HepG2 (cell line): ENCODE measurements around the gene IL17RB. TPM values are rescaled to one million over a fixed set of nuclear protein-coding genes. Genes with fewer than 3 reads are reported as not detected.

ENCODE experiments used
- BCL6 ChIP-seq: IDR thresholded peaks from 2 replicates; pipeline ENCODE4 v1.6.1; 2016; ENCODE audit warnings: missing genetic modification reagents, missing compliant biosample characterization
- BORCS8-MEF2B ChIP-seq: sonication (generic); formaldehyde crosslinking; IDR thresholded peaks from 2 replicates; pipeline ENCODE4 v1.8.0; 2022; ENCODE audit warnings: mild to moderate bottlenecking, missing genetic modification reagents
- BRCA1 ChIP-seq: sonication (generic); formaldehyde crosslinking; IDR thresholded peaks from 2 replicates; pipeline ENCODE4 v1.4.0; 2020; ENCODE audit warnings: missing genetic modification reagents
- CBX5 ChIP-seq: sonication (generic); formaldehyde crosslinking; IDR thresholded peaks from 2 replicates; pipeline ENCODE4 v1.4.0; 2020; ENCODE audit warnings: missing genetic modification reagents, borderline replicate concordance
- GATAD2A ChIP-seq: IDR thresholded peaks from 2 replicates; pipeline ENCODE4 v1.6.1; 2016
- HOXA3 ChIP-seq: sonication (generic); formaldehyde crosslinking; IDR thresholded peaks from 2 replicates; pipeline ENCODE4 v1.5.0; 2020; ENCODE audit warnings: missing genetic modification reagents
- NPAS2 ChIP-seq: sonication (generic); formaldehyde crosslinking; IDR thresholded peaks from 2 replicates; pipeline ENCODE4 v1.8.0; 2022; ENCODE audit warnings: mild to moderate bottlenecking, missing genetic modification reagents, borderline replicate concordance
- NR0B2 ChIP-seq: sonication (generic); formaldehyde crosslinking; IDR thresholded peaks from 2 replicates; pipeline ENCODE4 v1.4.0; 2020; ENCODE audit warnings: mild to moderate bottlenecking, missing genetic modification reagents
- RARA ChIP-seq: IDR thresholded peaks from 2 replicates; pipeline ENCODE4 v1.6.1; 2016; ENCODE audit warnings: missing genetic modification reagents, missing compliant biosample characterization
- RBFOX2 ChIP-seq: fragments of 200-400 bp; formaldehyde crosslinking; IDR thresholded peaks from 2 replicates; pipeline ENCODE4 v1.6.1; 2017; ENCODE audit warnings: low read depth, mild to moderate bottlenecking, low read length
- RBM22 ChIP-seq: fragments of 200-400 bp; formaldehyde crosslinking; optimal IDR thresholded peaks from 2 replicates; pipeline ENCODE3; 2017; ENCODE audit warnings: mild to moderate bottlenecking, low read length, moderate library complexity
- REPIN1 ChIP-seq: sonication (generic); formaldehyde crosslinking; IDR thresholded peaks from 2 replicates; pipeline ENCODE4 v1.8.0; 2022; ENCODE audit warnings: missing genetic modification reagents, low read depth, mild to moderate bottlenecking, borderline replicate concordance
- SMC3 ChIP-seq: IDR thresholded peaks from 2 replicates; pipeline ENCODE4 v1.6.1; 2011; ENCODE audit warnings: low read length, improper control_type of control experiment
- TARDBP ChIP-seq: sonication (generic); formaldehyde crosslinking; IDR thresholded peaks from 2 replicates; pipeline ENCODE4 v1.8.0; 2022; ENCODE audit warnings: mild to moderate bottlenecking, missing genetic modification reagents
- TEAD2 ChIP-seq: sonication (generic); formaldehyde crosslinking; IDR thresholded peaks from 2 replicates; pipeline ENCODE4 v1.9.0; 2021; ENCODE audit warnings: missing genetic modification reagents
- ZBTB33 ChIP-seq: sonication (generic); formaldehyde crosslinking; IDR thresholded peaks from 2 replicates; pipeline ENCODE4 v1.4.0; 2020; ENCODE audit warnings: missing genetic modification reagents
- ZNF331 ChIP-seq: sonication (generic); formaldehyde crosslinking; IDR thresholded peaks from 2 replicates; pipeline ENCODE4 v1.4.0; 2020; ENCODE audit warnings: missing genetic modification reagents
- ZNF382 ChIP-seq: sonication (generic); formaldehyde crosslinking; IDR thresholded peaks from 2 replicates; pipeline ENCODE4 v1.5.0; 2020; ENCODE audit warnings: missing genetic modification reagents, mild to moderate bottlenecking, borderline replicate concordance
- ZNF574 ChIP-seq: sonication (generic); formaldehyde crosslinking; IDR thresholded peaks from 2 replicates; pipeline ENCODE4 v1.4.0; 2020; ENCODE audit warnings: missing genetic modification reagents
- ZNF747 ChIP-seq: sonication (generic); formaldehyde crosslinking; IDR thresholded peaks from 2 replicates; pipeline ENCODE4 v1.8.1; 2023; ENCODE audit warnings: missing genetic modification reagents, mild to moderate bottlenecking, borderline replicate concordance
- polyA plus RNA-seq, 8 experiments: library from polyadenylated mRNA; depleted of rRNA in 3 of 8; stranded (reverse) in 7 of 8; unstranded in 1 of 8; fragments of >200 nt; fragmentation: Illumina TruSeq in 4 of 8; extraction: Trizol in 4 of 8; gene quantifications; 2 replicates each; pipeline versions ENCODE4 v1.2.1 to v1.2.3, GENCODE V29; 2011 to 2016; ENCODE audit warnings: low read depth in 4 of 8, missing spikeins in 1 of 8, mixed read lengths in 1 of 8; ENCODE audit not compliant: insufficient read depth in 1 of 8
- total RNA-seq, 5 experiments: library from RNA; depleted of rRNA; stranded (reverse); fragments of >200 nt; fragmentation: Illumina TruSeq; extraction: Trizol; gene quantifications; 2 replicates each; pipeline ENCODE4 v1.2.3, GENCODE V29; 2016; ENCODE audit warnings: low read depth in 1 of 5
- TF ChIP-seq, protein P1 (sequence below): sonication (generic); formaldehyde crosslinking; IDR thresholded peaks from 2 replicates; pipeline ENCODE4 v1.4.0; 2020; ENCODE audit warnings: mild to moderate bottlenecking, low read depth, missing genetic modification reagents
- TF ChIP-seq, protein P2 (sequence below): sonication (generic); formaldehyde crosslinking; IDR thresholded peaks from 2 replicates; pipeline ENCODE4 v1.5.1; 2020; ENCODE audit warnings: mild to moderate bottlenecking, missing genetic modification reagents, moderate library complexity

Gene IL17RB
- total and polyA plus RNA-seq, 2 of the 13 experiments (the other 11 are each of a cell fraction or from before 2014, with no cell fraction given) = 130 to 190 TPM

DNA sequence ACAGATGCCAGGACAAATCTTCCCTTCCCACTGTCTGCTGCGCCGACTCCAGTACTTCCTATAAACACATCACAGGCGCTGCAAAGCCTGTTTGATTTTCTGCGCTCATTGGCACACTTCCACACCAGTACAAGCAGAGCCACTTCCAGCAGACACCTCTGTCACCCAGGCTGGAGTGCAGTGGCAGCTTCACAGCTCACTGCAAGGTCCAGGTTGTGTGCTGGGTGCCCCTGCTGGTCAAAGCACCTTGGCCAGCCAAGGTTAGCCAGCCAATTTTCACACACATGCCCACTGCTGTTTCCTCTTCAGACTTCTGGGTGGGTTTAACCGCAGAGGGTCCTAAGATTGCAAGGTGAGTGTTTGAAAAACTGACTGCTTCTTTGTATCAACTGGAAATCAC, 5.1 kb upstream of the IL17RB start (continued):
- TF ChIP-seq ZNF574 (CRISPR knock-in tag) (peak; percentile 17; the same call in 1 of the 2 replicates), BRCA1 (no peak), NR0B2 (CRISPR knock-in tag) (0 out of 2 replicates have a peak, but pooled peaks have one; percentile 27), ZBTB33 (CRISPR knock-in tag) (peak; percentile 55), REPIN1 (0 out of 2 replicates have a peak, but pooled peaks have one; percentile 49), ZNF747 (CRISPR knock-in tag) (no peak), GATAD2A (CRISPR knock-in tag) (peak; percentile 39), ZNF331 (CRISPR knock-in tag) (peak; percentile 53), CBX5 (CRISPR knock-in tag) (peak; percentile 20; the same call in 1 of the 2 replicates), HOXA3 (peak; percentile 43; the same call in 1 of the 2 replicates), BORCS8-MEF2B (CRISPR knock-in tag) (peak; percentile 41; the same call in 1 of the 2 replicates), BCL6 (no peak), RARA (0 out of 2 replicates have a peak, but pooled peaks have one; percentile 11), RBM22 (peak; percentile 42), SMC3 (peak; percentile 24; the same call in 1 of the 2 replicates), TARDBP (CRISPR knock-in tag) (peak; percentile 28; the same call in 1 of the 2 replicates), RBFOX2 (0 out of 2 replicates have a peak, but pooled peaks have one; percentile 15), NPAS2 (CRISPR knock-in tag) (no peak), TEAD2 (no peak), ZNF382 (no peak)
- TF ChIP-seq, protein P1, sequence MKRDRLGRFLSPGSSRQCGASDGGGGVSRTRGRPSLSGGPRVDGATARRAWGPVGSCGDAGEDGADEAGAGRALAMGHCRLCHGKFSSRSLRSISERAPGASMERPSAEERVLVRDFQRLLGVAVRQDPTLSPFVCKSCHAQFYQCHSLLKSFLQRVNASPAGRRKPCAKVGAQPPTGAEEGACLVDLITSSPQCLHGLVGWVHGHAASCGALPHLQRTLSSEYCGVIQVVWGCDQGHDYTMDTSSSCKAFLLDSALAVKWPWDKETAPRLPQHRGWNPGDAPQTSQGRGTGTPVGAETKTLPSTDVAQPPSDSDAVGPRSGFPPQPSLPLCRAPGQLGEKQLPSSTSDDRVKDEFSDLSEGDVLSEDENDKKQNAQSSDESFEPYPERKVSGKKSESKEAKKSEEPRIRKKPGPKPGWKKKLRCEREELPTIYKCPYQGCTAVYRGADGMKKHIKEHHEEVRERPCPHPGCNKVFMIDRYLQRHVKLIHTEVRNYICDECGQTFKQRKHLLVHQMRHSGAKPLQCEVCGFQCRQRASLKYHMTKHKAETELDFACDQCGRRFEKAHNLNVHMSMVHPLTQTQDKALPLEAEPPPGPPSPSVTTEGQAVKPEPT (CRISPR knock-in tag) = no peak
- TF ChIP-seq, protein P2, sequence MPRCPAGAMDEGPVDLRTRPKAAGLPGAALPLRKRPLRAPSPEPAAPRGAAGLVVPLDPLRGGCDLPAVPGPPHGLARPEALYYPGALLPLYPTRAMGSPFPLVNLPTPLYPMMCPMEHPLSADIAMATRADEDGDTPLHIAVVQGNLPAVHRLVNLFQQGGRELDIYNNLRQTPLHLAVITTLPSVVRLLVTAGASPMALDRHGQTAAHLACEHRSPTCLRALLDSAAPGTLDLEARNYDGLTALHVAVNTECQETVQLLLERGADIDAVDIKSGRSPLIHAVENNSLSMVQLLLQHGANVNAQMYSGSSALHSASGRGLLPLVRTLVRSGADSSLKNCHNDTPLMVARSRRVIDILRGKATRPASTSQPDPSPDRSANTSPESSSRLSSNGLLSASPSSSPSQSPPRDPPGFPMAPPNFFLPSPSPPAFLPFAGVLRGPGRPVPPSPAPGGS (CRISPR knock-in tag) = no peak
